ENCODE measurements around the gene ZNF239. TPM values are rescaled to one million over a fixed set of nuclear protein-coding genes. Genes with fewer than 3 reads are reported as not detected.
A peak's percentile ranks its signal among the peaks of the same experiment; 100 is the strongest.

The ZNF239 gene
- total and polyA plus RNA-seq, 2 of the 4 experiments (the other 2 are of a cell fraction), result 7.4 to 12.7 TPM

DNA sequence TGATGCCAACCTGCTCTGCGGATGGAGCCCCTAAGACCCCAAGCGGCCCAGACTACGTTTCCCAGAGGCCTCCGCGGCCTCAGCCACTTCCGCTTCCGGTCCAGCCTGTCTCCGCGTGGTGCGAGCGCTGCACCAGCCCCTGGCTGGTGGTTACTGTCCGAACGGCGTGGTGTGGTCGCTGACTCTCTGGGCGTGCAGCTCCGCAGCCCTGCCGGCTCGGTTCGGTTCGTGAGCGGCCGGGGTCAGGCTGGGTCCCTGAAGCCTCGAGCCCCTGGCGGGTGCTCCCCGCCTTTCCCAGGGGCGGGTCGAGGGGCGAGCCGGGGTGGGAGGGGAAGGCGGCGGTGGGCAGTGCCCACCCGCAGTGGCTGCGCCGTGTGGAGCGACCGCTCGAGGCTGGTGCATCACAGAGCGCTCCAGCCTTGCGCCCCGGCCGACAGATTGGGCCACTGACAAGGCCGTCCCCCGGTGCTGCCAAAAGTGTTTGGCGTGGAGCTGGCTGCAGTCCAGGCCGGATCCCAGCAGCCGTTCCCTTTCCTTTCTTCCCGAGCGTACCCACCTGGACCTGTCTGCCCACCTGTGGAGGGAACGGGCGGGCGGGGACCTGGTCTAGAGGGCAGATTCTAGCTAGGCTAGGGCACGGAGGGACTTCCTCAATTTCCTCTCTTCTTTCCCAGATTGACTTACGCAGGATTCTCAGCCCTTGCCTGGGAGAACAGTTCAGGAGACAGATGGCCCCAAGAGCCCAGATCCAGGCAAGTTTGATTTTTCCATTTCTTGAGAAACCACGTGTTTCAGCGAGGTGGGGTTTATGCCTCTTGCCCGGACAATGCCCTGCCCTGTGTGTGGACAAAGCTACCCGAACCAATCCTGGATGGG is 32.1 kb upstream of the ZNF239 start, which contains the start of gene ZNF485:
TSS of gene ZNF485 (plus strand) at position 116 of the 876 bp plus-strand sequence. CDS start at position 729, 613 bp downstream.
- no peak within 1 kb of the TSS for H2BK20ac ChIP-seq (ENCODE audit: low read depth, low read length)
- no peaks in the 10 kb centered on the region for H4K20me1 ChIP-seq (ENCODE audit: insufficient read depth, low read length)
- H2AK5ac ChIP-seq (ENCODE audit: low read depth, low read length), result 0 out of 2 replicates have a peak within 1 kb of the TSS, but pooled peaks have one; percentile 14
- TF ChIP-seq ELK1 (IDR thresholded peaks at IDR 0.05; ENCODE audit: borderline replicate concordance, low read depth, low read length) (no peak), MAZ (IDR thresholded peaks at IDR 0.05; ENCODE audit: borderline replicate concordance, low read depth, low read length) (0 out of 2 replicates have a peak, but pooled peaks have one; percentile 21), SMC3 (IDR thresholded peaks at IDR 0.05; ENCODE audit: low read depth, low read length) (no peak), RFX5 (IDR thresholded peaks at IDR 0.05; ENCODE audit: low read depth, low read length) (no peak), CHD1 (IDR thresholded peaks at IDR 0.05; ENCODE audit: low read depth, low read length) (no peak), RCOR1 (IDR thresholded peaks at IDR 0.05; ENCODE audit: insufficient replicate concordance, low read length) (no peak), BHLHE40 (IDR thresholded peaks at IDR 0.05; ENCODE audit: low read depth, low read length) (no peak), NFE2L2 (IDR thresholded peaks at IDR 0.05; ENCODE audit: low read depth, low read length) (no peak), CEBPB (IDR thresholded peaks at IDR 0.05; ENCODE audit: low read depth, low read length) (no peak), MXI1 (IDR thresholded peaks at IDR 0.05; ENCODE audit: borderline replicate concordance, low read depth, low read length) (peak; percentile 98), CTCF (conservative IDR thresholded peaks at IDR 0.05; ENCODE audit: low read depth, low read length) (no peak), POLR2A (IDR thresholded peaks at IDR 0.05; ENCODE audit: low read depth, low read length) (no peak)
- TF ChIP-seq, protein P1, sequence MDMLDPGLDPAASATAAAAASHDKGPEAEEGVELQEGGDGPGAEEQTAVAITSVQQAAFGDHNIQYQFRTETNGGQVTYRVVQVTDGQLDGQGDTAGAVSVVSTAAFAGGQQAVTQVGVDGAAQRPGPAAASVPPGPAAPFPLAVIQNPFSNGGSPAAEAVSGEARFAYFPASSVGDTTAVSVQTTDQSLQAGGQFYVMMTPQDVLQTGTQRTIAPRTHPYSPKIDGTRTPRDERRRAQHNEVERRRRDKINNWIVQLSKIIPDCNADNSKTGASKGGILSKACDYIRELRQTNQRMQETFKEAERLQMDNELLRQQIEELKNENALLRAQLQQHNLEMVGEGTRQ (IDR thresholded peaks at IDR 0.05; ENCODE audit: low read depth, low read length), result peak; percentile 62
- ATAC-seq (ENCODE audit: low read depth) (peak; percentile 97), DNase-seq (peak; percentile 64)
- 7% methylated on average over 27 of the region's 58 CpGs; no CpG with 5 or more reads in 1 of the 2 experiments for WGBS, 2 experiments (ENCODE audit: extremely low coverage in 2 of 2, insufficient read length in 1 of 2)
- no peak within 1 kb of the TSS for H2BK15ac ChIP-seq (ENCODE audit: low read depth, low read length)
- H4K8ac ChIP-seq (ENCODE audit: low read depth in 2 of 2, low read length in 2 of 2), result peak within 1 kb of the TSS; percentile 52 to 86
- H2BK5ac ChIP-seq (ENCODE audit: low read depth, low read length, poor library complexity, severe bottlenecking), result peak within 1 kb of the TSS; percentile 39
- H3K4ac ChIP-seq (ENCODE audit: low read depth, low read length), result peak within 1 kb of the TSS; percentile 74
- peak within 1 kb of the TSS; percentile 56 for H4K5ac ChIP-seq (ENCODE audit: low read depth, low read length)
- no peak within 1 kb of the TSS for H2BK120ac ChIP-seq (ENCODE audit: low read depth, low read length)
- no peaks in the 10 kb centered on the region for H3K9me3 ChIP-seq (ENCODE audit: control insufficient read depth, insufficient read depth, low read length)
- intact Hi-C loops (cut with micrococcal nuclease), result no loop called here
- no peak within 1 kb of the TSS for H3K56ac ChIP-seq (ENCODE audit: extremely low read depth, insufficient read depth, low read length)
- ChIA-PET CTCF (no interaction called here), POLR2A (ENCODE audit: unreplicated experiment) (no interaction called here)
- H3K9me1 ChIP-seq (ENCODE audit: insufficient read depth, low read length), result peaks cover 3% of the 10 kb centered on the region
- H2AK9ac ChIP-seq (replicated peaks; ENCODE audit: low read depth, low read length, poor library complexity), result peak within 1 kb of the TSS; percentile 71
- H3K9ac ChIP-seq (ENCODE audit: low read depth, low read length), result peak within 1 kb of the TSS; percentile 61
- no peak within 1 kb of the TSS for H4K91ac ChIP-seq (ENCODE audit: insufficient read depth, low read depth, low read length)
- dilution Hi-C loops (cut with HindIII; ENCODE audit: low sequenced_read_pairs, unreplicated experiment), result no loop called here
- peak within 1 kb of the TSS; percentile 40 for H3K14ac ChIP-seq (replicated peaks; ENCODE audit: low read depth, low read length)
- H2AFZ ChIP-seq (replicated peaks; ENCODE audit: low read length, poor library complexity), result peak within 1 kb of the TSS; percentile 99
- H3K18ac ChIP-seq (ENCODE audit: low read depth, low read length), result no peak within 1 kb of the TSS
- BruUV-seq (replicated peaks), result no TSS peak
- peak within 1 kb of the TSS; percentile 49; the same call in 1 of the 2 replicates for H3K27ac ChIP-seq (ENCODE audit: insufficient read depth, low read length)
- 0 out of 2 replicates have a peak, but pooled peaks cover 3% of the 10 kb centered on the region for H3K27me3 ChIP-seq (ENCODE audit: control insufficient read depth, insufficient read depth, low read length)
- peak within 1 kb of the TSS; percentile 69 for H3K4me3 ChIP-seq (ENCODE audit: insufficient read depth, low read depth, low read length)
- in situ Hi-C loops (cut with MboI; ENCODE audit: low sequenced_read_pairs), result no loop called here
- peaks cover 2% of the 10 kb centered on the region; the same call in 1 of the 2 replicates for H3K4me1 ChIP-seq (ENCODE audit: control insufficient read depth, insufficient read depth, low read length)
- H3K4me2 ChIP-seq (ENCODE audit: low read depth, low read length), result peak within 1 kb of the TSS; percentile 81
- no peak within 1 kb of the TSS; the same call in 1 of the 2 replicates for H3K23ac ChIP-seq (ENCODE audit: low read depth, low read length)
- H3K36me3 ChIP-seq (ENCODE audit: control insufficient read depth, insufficient read depth, low read length), result peaks cover 1% of the 10 kb centered on the region; the same call in 1 of the 2 replicates
- 0 out of 4 replicates have a peak, but pooled peaks cover 0 to 3% of the 10 kb centered on the region in 2 experiments for H3K79me1 ChIP-seq (ENCODE audit: low read depth in 1 of 2, low read length in 2 of 2)

Data from IMR-90 (cell line).